Upper lobe of left lung (tissue), 6 donors: ENCODE measurements around the gene NAPSA. TPM values are rescaled to one million over a fixed set of nuclear protein-coding genes. Genes with fewer than 3 reads are reported as not detected.

Experiments
- ATAC-seq, 2 donors: fragments of 200-7000 bp; cut with Tn5 transposase; one replicate each; pipeline ENCODE4 v1.9.1; 2022; ENCODE audit warnings: mild to moderate bottlenecking in 2 of 2, moderate library complexity in 2 of 2; ENCODE audit not compliant: low FRiP score in 2 of 2
- DNase-seq, 2 donors: peaks; one replicate each; pipeline ENCODE4 v3.0.0-alpha.2; 2019 to 2020
- H3K27ac ChIP-seq, 4 donors: fragments of 200-600 bp; sonication (generic); one replicate each; pipeline ENCODE4 v1.5.1; 2016 to 2019
- H3K27me3 ChIP-seq, 4 donors: fragments of 200-600 bp; sonication (generic); one replicate each; pipeline ENCODE4 v1.5.1; 2017 to 2019
- H3K36me3 ChIP-seq, 4 donors: fragments of 200-600 bp; sonication (generic); one replicate each; pipeline ENCODE4 v1.5.1; 2016 to 2019
- H3K4me1 ChIP-seq, 4 donors: fragments of 200-600 bp; sonication (generic); one replicate each; pipeline ENCODE4 v1.5.1; 2018 to 2019
- H3K4me3 ChIP-seq, 4 donors: fragments of 200-600 bp; sonication (generic); one replicate each; pipeline ENCODE4 v1.5.1; 2017 to 2019; ENCODE audit warnings: mild to moderate bottlenecking in 2 of 4, moderate library complexity in 1 of 4
- H3K9me3 ChIP-seq, 4 donors: fragments of 200-600 bp; sonication (generic); one replicate each; pipeline ENCODE4 v1.5.1; 2018 to 2019
- EP300 ChIP-seq, 4 donors: sonication (generic); formaldehyde crosslinking; IDR thresholded peaks; one replicate each; pipeline ENCODE4 v1.5.1; 2017; ENCODE audit warnings: antibody characterized with exemption in 4 of 4, control low read depth in 2 of 4
- POLR2A ChIP-seq, 4 donors: fragments of 450-650 bp; IDR thresholded peaks; one replicate each; pipeline ENCODE4 v1.5.1; 2016 to 2017; ENCODE audit warnings: antibody characterized with exemption in 4 of 4, mild to moderate bottlenecking in 2 of 4
- POLR2AphosphoS5 ChIP-seq, 2 donors: sonication (generic); formaldehyde crosslinking; IDR thresholded peaks; one replicate each; pipeline ENCODE4 v1.5.1; 2017; ENCODE audit warnings: antibody characterized with exemption in 2 of 2
- WGBS, 2 donors: methylation state at CpG; one replicate each; pipeline ENCODE4 v1.1.5; 2017 to 2018; 5-methylcytosine and 5-hydroxymethylcytosine counted together
- total RNA-seq, 6 donors: library from RNA; depleted of rRNA in 4 of 6; stranded (reverse); fragments of >200 nt in 4 of 6; gene quantifications; one replicate each; pipeline versions ENCODE4 v1.1.0 to v1.2.1, GENCODE V29; 2016 to 2021
- TF ChIP-seq, protein P1 (sequence below), 6 experiments: fragments of 450-650 bp in 4 of 6; fragments of 200-600 bp in 2 of 6; sonication (generic) in 2 of 6; IDR thresholded peaks; one replicate each; pipeline ENCODE4 v1.5.1; 2016 to 2019; ENCODE audit warnings: antibody characterized with exemption in 6 of 6
- donor health status: DM: no; HTN: no; CAD: no; lungs with moderate emphysema.
- donor health status: DM: no; HTN: yes; CAD: no; lungs with severe emphysema.

NAPSA gene
- total RNA-seq, 6 donors from 2014 or later, result 1,043 to 3,140 (median 1,660) TPM

DNA sequence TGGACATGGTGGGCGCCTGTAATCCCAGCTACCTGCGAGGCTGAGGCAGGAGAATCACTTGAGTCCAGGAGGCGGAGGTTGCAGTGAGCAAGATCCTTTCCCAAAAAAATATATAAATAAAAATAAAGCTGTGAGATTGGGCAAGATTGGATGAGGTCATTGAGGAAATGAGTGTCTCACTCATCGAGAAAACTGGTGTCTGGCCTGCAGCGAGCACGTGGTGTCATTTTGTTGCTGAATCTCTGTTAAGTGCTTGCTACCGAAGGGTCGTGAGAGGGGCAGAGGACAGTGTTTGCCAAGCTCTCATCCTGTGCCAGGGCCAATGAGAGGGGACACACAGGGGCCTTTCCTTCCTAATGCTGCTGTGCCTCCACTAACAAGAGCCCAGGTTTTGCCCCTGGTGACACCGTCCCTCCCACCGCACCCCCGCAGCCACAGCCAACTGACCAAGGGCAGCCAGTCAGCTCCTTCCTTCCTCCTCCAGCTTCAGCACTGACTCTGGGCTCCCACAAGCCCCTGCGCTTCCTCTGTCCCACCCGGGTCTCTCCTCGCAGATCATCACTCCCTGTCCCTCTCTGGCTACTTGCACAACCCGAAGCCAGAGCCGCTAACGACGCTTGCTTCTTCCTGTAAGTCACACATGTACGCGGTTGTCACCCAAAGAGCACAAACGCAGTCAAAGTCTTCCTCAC lies 21.9 kb upstream of the NAPSA start:
- ATAC-seq (no peak), DNase-seq (peak; percentile 57 to 81)
- H3K27me3 ChIP-seq, result no peaks in the 10 kb centered on the region
- 70 to 81% methylated on average over 21 of the region's 21 CpGs for WGBS, 2 donors
- peak overlapping the region in 2 of 4 donors; percentile 6 to 9 for H3K4me3 ChIP-seq
- H3K4me1 ChIP-seq, result peaks cover 13 to 36% (median 28%) of the 10 kb centered on the region in 4 donors
- H3K27ac ChIP-seq, result peak overlapping the region in 3 of 4 donors; percentile 46 to 76 (median 70)
- TF ChIP-seq EP300 (IDR thresholded peaks at IDR 0.05), result no peak
- TF ChIP-seq POLR2A (IDR thresholded peaks at IDR 0.05), result peak in 2 of 4 donors; percentile 9 to 54
- peaks cover 4 to 10% (median 6%) of the 10 kb centered on the region in 4 donors for H3K36me3 ChIP-seq
- no peaks in the 10 kb centered on the region for H3K9me3 ChIP-seq

DNA sequence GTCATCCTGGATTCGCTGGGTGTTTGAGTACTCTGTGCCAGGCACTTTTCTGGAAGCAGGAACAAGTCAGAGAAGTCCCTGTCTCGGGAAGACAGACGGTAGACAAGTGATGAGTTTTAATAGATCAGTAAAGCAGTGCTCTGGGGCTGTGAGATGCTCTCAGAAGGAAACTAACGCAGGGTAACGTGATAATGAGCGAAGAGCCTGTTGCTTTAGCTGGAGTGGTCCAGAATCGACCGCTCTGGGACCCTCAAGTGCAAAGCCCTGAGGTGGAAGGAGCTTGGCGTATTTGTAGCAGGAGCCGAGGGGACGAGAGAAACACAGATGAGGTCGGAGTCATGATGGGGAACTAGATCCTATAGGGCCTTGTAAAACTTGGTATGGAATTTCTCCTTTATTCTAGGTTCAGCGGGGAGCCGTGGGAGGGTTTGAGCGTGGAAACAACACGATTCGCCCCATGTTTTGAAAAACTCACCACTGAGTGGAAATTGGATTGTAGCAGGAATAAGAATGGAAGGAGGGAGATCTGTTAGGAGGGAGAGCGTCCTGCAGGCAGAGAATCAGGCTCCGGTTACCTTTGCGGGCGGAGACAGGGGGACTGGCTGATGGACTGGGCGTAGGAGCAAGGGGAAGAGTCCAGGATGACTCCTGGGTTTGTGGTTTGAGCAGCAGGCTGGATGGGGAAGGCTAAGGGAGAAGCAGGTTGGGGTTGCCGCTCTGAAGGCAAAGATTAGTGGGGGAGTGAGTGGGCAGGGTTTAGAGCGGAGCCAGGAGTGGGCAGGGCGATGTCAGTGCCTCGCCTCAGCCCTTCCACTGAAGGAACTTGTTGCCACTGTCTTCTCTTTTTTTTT lies 19.5 kb upstream of the NAPSA start:
- no peaks in the 10 kb centered on the region for H3K27me3 ChIP-seq

DNA sequence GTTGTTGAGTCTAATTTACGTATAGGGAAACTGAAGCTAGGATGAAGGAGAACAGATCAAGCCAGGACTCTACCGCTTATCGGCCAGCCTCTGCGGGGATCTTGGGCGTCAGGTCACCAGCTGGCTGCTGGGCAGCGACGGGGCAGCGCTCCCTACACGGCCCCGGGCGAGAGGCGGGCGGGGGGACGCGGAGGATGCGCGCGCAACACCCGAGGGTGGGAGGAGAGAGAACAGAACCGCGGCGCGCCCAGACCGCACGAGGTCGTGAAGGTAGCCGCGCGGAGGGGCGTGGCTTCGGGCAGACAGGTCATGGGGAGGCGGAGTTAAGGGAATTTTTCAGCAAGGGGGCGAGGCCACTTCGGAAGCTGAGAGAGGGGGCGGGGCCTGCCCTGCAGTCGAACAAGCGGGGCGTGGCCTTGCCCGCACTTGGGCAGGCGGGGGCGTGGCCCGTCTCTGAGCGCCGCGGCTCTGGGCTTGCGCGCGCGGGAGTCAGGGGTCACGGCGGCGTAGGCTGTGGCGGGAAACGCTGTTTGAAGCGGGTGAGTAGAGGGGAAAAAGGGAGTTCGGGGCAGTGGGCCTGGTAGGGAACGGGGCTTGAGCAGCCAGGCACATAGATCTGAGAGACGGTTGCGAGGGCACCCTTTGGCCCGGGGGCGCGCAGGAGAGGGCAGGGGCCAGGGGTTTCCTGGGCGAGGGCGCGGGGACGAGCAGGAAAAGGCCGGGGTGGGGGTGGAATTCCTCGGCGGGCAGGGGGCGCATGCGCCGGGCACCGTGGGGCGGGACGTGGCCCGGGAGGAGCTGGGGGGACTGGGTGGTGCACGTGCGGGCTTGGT lies 18.6 kb upstream of the NAPSA start, which contains the start of gene POLD1:
TSS of gene POLD1 (plus strand) at position 496 of the 833 bp plus-strand sequence. CDS start 14,505 bp downstream, outside the sequence.
- TF ChIP-seq POLR2AphosphoS5 (IDR thresholded peaks at IDR 0.05) (peak; percentile 55 to 64), POLR2A (IDR thresholded peaks at IDR 0.05) (peak in 1 of 4 donors; percentile 77), EP300 (IDR thresholded peaks at IDR 0.05) (peak in 1 of 4 donors; percentile 23)
- TF ChIP-seq, protein P1, sequence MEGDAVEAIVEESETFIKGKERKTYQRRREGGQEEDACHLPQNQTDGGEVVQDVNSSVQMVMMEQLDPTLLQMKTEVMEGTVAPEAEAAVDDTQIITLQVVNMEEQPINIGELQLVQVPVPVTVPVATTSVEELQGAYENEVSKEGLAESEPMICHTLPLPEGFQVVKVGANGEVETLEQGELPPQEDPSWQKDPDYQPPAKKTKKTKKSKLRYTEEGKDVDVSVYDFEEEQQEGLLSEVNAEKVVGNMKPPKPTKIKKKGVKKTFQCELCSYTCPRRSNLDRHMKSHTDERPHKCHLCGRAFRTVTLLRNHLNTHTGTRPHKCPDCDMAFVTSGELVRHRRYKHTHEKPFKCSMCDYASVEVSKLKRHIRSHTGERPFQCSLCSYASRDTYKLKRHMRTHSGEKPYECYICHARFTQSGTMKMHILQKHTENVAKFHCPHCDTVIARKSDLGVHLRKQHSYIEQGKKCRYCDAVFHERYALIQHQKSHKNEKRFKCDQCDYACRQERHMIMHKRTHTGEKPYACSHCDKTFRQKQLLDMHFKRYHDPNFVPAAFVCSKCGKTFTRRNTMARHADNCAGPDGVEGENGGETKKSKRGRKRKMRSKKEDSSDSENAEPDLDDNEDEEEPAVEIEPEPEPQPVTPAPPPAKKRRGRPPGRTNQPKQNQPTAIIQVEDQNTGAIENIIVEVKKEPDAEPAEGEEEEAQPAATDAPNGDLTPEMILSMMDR (IDR thresholded peaks at IDR 0.05), result no peak
- 1% methylated on average over 29 to 54 of the region's 78 CpGs for WGBS, 2 donors
- ATAC-seq (peak; percentile 96 to 97), DNase-seq (peak; percentile 98 to 100)
- Histone ChIP-seq H3K9me3 (no peaks in the 10 kb centered on the region), H3K27ac (peak within 1 kb of the TSS; percentile 79 to 89 (median 88)), H3K36me3 (peaks cover 19 to 42% (median 37%) of the 10 kb centered on the region in 4 donors), H3K27me3 (no peaks in the 10 kb centered on the region), H3K4me3 (peak within 1 kb of the TSS; percentile 64 to 72 (median 68)), H3K4me1 (peaks cover 13 to 44% (median 37%) of the 10 kb centered on the region in 4 donors)

More for the DNA sequence above, 19.5 kb upstream of the NAPSA start:
- H3K4me3 ChIP-seq, result peak overlapping the region; percentile 64 to 72 (median 68)
- DNase-seq (no peak), ATAC-seq (no peak)
- 18% methylated on average over 24 to 25 of the region's 26 CpGs for WGBS, 2 donors
- H3K27ac ChIP-seq, result peak overlapping the region; percentile 79 to 89 (median 88)
- no peaks in the 10 kb centered on the region for H3K9me3 ChIP-seq
- no peak for TF ChIP-seq POLR2A (IDR thresholded peaks at IDR 0.05)
- TF ChIP-seq EP300 (IDR thresholded peaks at IDR 0.05), result no peak
- no peak for TF ChIP-seq POLR2AphosphoS5 (IDR thresholded peaks at IDR 0.05)
- TF ChIP-seq, protein P1 (IDR thresholded peaks at IDR 0.05), result no peak
- H3K36me3 ChIP-seq, result peaks cover 19 to 34% (median 29%) of the 10 kb centered on the region in 4 donors
- H3K4me1 ChIP-seq, result peaks cover 13 to 44% (median 39%) of the 10 kb centered on the region in 4 donors

DNA sequence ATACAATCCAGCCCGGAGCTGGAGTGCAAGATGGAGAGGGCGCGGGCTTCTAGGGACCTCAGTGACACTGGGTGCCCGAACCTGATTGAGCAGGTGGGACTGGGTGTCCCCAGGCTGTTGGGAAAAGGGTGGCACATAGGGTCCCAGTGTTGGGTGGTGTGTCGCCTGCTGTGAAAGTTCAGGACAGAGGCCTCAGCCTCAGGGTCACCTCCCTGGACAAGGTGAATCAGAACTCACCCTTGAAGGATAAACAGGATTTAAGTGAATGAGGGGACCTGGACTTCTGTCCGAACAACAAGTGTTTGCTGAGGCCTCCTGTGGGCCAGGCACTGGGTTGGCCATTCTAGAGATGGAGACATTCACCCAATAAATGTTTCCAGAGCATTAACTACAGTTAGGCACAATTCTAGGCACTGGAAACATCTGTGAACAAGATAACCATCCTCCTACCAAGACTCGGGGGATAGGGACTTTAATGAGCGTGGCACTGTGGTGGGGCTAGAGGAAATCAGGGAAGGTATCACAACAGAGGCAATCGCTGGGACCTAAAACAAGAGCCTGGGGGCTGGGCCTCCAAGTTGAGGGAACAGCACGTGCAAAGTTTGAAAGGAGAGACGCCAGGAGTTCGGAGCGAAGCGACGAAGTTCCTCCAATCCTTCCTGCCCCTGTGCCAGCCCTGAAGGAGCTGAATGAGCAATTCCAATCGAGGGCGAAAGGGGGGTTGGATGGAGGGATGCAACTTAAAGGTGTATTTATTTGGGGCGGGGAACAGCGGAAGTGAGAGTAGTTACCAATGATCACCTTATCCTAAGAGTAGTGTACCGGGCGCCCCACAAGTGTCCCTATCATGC lies 17.8 kb upstream of the NAPSA start:
- Histone ChIP-seq H3K4me3 (peak overlapping the region in 3 of 4 donors; percentile 64 to 72 (median 72)), H3K4me1 (peaks cover 13 to 45% (median 37%) of the 10 kb centered on the region in 4 donors), H3K9me3 (no peaks in the 10 kb centered on the region), H3K27me3 (no peaks in the 10 kb centered on the region), H3K36me3 (peaks cover 19 to 51% (median 46%) of the 10 kb centered on the region in 4 donors), H3K27ac (peak overlapping the region; percentile 79 to 89 (median 88))
- 51 to 54% methylated on average over 20 to 21 of the region's 21 CpGs for WGBS, 2 donors
- TF ChIP-seq, protein P1 (IDR thresholded peaks at IDR 0.05), result no peak
- TF ChIP-seq POLR2A (IDR thresholded peaks at IDR 0.05) (no peak), POLR2AphosphoS5 (IDR thresholded peaks at IDR 0.05) (no peak)
- ATAC-seq (no peak), DNase-seq (no peak)
